DMS153 treated with DMSO at 0.1 percent for 48 hours (cell line): ENCODE results near the gene FBXO31.

ENCODE experiments used
- DNase-seq: peaks from one replicate; lab custom pipeline; 2025; ENCODE audit not compliant: unreplicated experiment; lab: John Stamatoyannopoulos, UW

FBXO31 gene

GRCh38 chr16:87383505-87384161, at the start of gene FBXO31:
FBXO31 (minus strand) TSS chr16:87383776; CDS start chr16:87383744, 32 bp downstream.
- DNase-seq = peak; percentile 60

GRCh38 chr16:87432330-87432915, 48.8 kb upstream of the FBXO31 start:
- no peak for DNase-seq

- DNase-seq = no peak
These were observed 48.4 kb upstream of the FBXO31 start for GRCh38 chr16:87431926-87432325.

- no peak for DNase-seq
These were observed 43.0 kb upstream of the FBXO31 start for GRCh38 chr16:87426423-87427215.

GRCh38 chr16:87425941-87426340, 42.4 kb upstream of the FBXO31 start:
- no peak for DNase-seq

- DNase-seq = no peak
These were observed 40.7 kb upstream of the FBXO31 start for GRCh38 chr16:87424266-87424665.

GRCh38 chr16:87423429-87423828, 39.9 kb upstream of the FBXO31 start:
- DNase-seq = no peak

- DNase-seq = no peak
These were observed 38.5 kb upstream of the FBXO31 start for GRCh38 chr16:87422106-87422505.

- no peak for DNase-seq
These were observed 37.7 kb upstream of the FBXO31 start for GRCh38 chr16:87421003-87421912.

GRCh38 chr16:87420026-87421002, 36.7 kb upstream of the FBXO31 start:
- no peak for DNase-seq

- no peak for DNase-seq
These were observed 35.1 kb upstream of the FBXO31 start for GRCh38 chr16:87418644-87419043.

GRCh38 chr16:87418216-87418615, 34.6 kb upstream of the FBXO31 start:
- no peak for DNase-seq

GRCh38 chr16:87417528-87417910, 33.9 kb upstream of the FBXO31 start:
- no peak for DNase-seq

- no peak for DNase-seq
These were observed 33.4 kb upstream of the FBXO31 start for GRCh38 chr16:87416826-87417527.

GRCh38 chr16:87415441-87415840, 31.9 kb upstream of the FBXO31 start:
- DNase-seq = no peak

GRCh38 chr16:87414251-87414680, 30.7 kb upstream of the FBXO31 start:
- no peak for DNase-seq

GRCh38 chr16:87412996-87413421, 29.4 kb upstream of the FBXO31 start:
- no peak for DNase-seq

GRCh38 chr16:87412371-87412995, 28.9 kb upstream of the FBXO31 start:
- no peak for DNase-seq
